ENCODE measurements around the gene DCAF6. TPM values are rescaled to one million over a fixed set of nuclear protein-coding genes. Genes with fewer than 3 reads are reported as not detected.
"Not testable (repeated sequence)": the region's sequence is repeated elsewhere in the genome, so short reads cannot be mapped to it uniquely, and the experiment has no call there.

DCAF6 gene
- 13.6 and 24.0 TPM in 2 replicates for total RNA-seq (2014; rRNA removed; shearing (Covaris generic))

- H3K36me3 ChIP-seq: 0 out of 2 replicates have a peak, but pooled peaks cover 4% of the 10 kb centered on the region
- peak within 1 kb of the TSS; percentile 65 for H3K4me3 ChIP-seq
- H3K4me1 ChIP-seq (replicated peaks): peaks cover 17% of the 10 kb centered on the region; the same call in 1 of the 2 replicates
- H3K27me3 ChIP-seq (replicated peaks): no peaks in the 10 kb centered on the region
- H3K27ac ChIP-seq: peak within 1 kb of the TSS; percentile 90
- peak; percentile 97 to 99 for DNase-seq (ENCODE audit: low read depth in 1 of 2, low spot score in 2 of 2)
- no peaks in the 10 kb centered on the region for H3K9me3 ChIP-seq (replicated peaks)
Observed at GRCh38 chr1:167936068-167936929, at the start of gene DCAF6. TSS of gene DCAF6 (plus strand) at chr1:167936683. CDS start at chr1:167936912, 229 bp downstream.

GRCh38 chr1:167887187-167887586 is 49.3 kb upstream of the DCAF6 start:
- H3K9me3 ChIP-seq (replicated peaks); H3K27ac ChIP-seq; H3K4me3 ChIP-seq; H3K4me1 ChIP-seq (replicated peaks); DNase-seq (ENCODE audit: low read depth in 1 of 2, low spot score in 2 of 2); H3K27me3 ChIP-seq (replicated peaks); H3K36me3 ChIP-seq: not testable (repeated sequence)

GRCh38 chr1:167890400-167890799 is 46.1 kb upstream of the DCAF6 start:
- DNase-seq (ENCODE audit: low read depth in 1 of 2, low spot score in 2 of 2): no peak
- Histone ChIP-seq H3K4me3 (no peak overlapping the region), H3K27ac (no peak overlapping the region), H3K36me3 (no peaks in the 10 kb centered on the region), H3K4me1 (replicated peaks) (no peaks in the 10 kb centered on the region), H3K27me3 (replicated peaks) (no peaks in the 10 kb centered on the region), H3K9me3 (replicated peaks) (no peaks in the 10 kb centered on the region)

GRCh38 chr1:167893798-167894197 is 42.7 kb upstream of the DCAF6 start:
- Histone ChIP-seq H3K9me3 (replicated peaks) (no peaks in the 10 kb centered on the region), H3K4me1 (replicated peaks) (no peaks in the 10 kb centered on the region), H3K27me3 (replicated peaks) (no peaks in the 10 kb centered on the region), H3K36me3 (no peaks in the 10 kb centered on the region), H3K27ac (no peak overlapping the region), H3K4me3 (no peak overlapping the region)
- no peak for DNase-seq (ENCODE audit: low read depth in 1 of 2, low spot score in 2 of 2)

- H3K27ac ChIP-seq: no peak overlapping the region
- H3K36me3 ChIP-seq: no peaks in the 10 kb centered on the region
- H3K27me3 ChIP-seq (replicated peaks): no peaks in the 10 kb centered on the region
Observed at GRCh38 chr1:167898578-167899222, 37.8 kb upstream of the DCAF6 start.

GRCh38 chr1:167899253-167899681 is 37.2 kb upstream of the DCAF6 start:
- Histone ChIP-seq H3K4me3 (no peak overlapping the region), H3K4me1 (replicated peaks) (peaks cover 2% of the 10 kb centered on the region), H3K27ac (no peak overlapping the region), H3K36me3 (no peaks in the 10 kb centered on the region), H3K27me3 (replicated peaks) (no peaks in the 10 kb centered on the region), H3K9me3 (replicated peaks) (no peaks in the 10 kb centered on the region)
- DNase-seq (ENCODE audit: low read depth in 1 of 2, low spot score in 2 of 2): no peak

More at GRCh38 chr1:167898578-167899222, 37.8 kb upstream of the DCAF6 start:
- no peak for DNase-seq (ENCODE audit: low read depth in 1 of 2, low spot score in 2 of 2)
- H3K4me3 ChIP-seq: no peak overlapping the region
- no peaks in the 10 kb centered on the region for H3K4me1 ChIP-seq (replicated peaks)
- no peaks in the 10 kb centered on the region for H3K9me3 ChIP-seq (replicated peaks)

GRCh38 chr1:167900907-167901306 is 35.6 kb upstream of the DCAF6 start:
- Histone ChIP-seq H3K27me3 (replicated peaks) (no peaks in the 10 kb centered on the region), H3K27ac (no peak overlapping the region), H3K4me3 (no peak overlapping the region), H3K36me3 (no peaks in the 10 kb centered on the region), H3K9me3 (replicated peaks) (no peaks in the 10 kb centered on the region), H3K4me1 (replicated peaks) (peaks cover 16% of the 10 kb centered on the region)
- no peak for DNase-seq (ENCODE audit: low read depth in 1 of 2, low spot score in 2 of 2)

GRCh38 chr1:167904652-167905130 is 31.8 kb upstream of the DCAF6 start:
- Histone ChIP-seq H3K9me3 (replicated peaks) (no peaks in the 10 kb centered on the region; the same call in 1 of the 2 replicates), H3K4me1 (replicated peaks) (peaks cover 16% of the 10 kb centered on the region), H3K27me3 (replicated peaks) (no peaks in the 10 kb centered on the region), H3K27ac (peak overlapping the region; percentile 16; the same call in 1 of the 2 replicates), H3K4me3 (no peak overlapping the region), H3K36me3 (no peaks in the 10 kb centered on the region)
- peak; percentile 78 to 82 for DNase-seq (ENCODE audit: low read depth in 1 of 2, low spot score in 2 of 2)

GRCh38 chr1:167905182-167905581 is 31.3 kb upstream of the DCAF6 start:
- Histone ChIP-seq H3K27me3 (replicated peaks) (no peaks in the 10 kb centered on the region), H3K36me3 (no peaks in the 10 kb centered on the region), H3K27ac (peak overlapping the region; percentile 16; the same call in 1 of the 2 replicates), H3K4me1 (replicated peaks) (peaks cover 16% of the 10 kb centered on the region), H3K4me3 (no peak overlapping the region), H3K9me3 (replicated peaks) (no peaks in the 10 kb centered on the region; the same call in 1 of the 2 replicates)
- DNase-seq (ENCODE audit: low read depth in 1 of 2, low spot score in 2 of 2): no peak

- Histone ChIP-seq H3K9me3 (replicated peaks) (no peaks in the 10 kb centered on the region; the same call in 1 of the 2 replicates), H3K4me1 (replicated peaks) (peaks cover 16% of the 10 kb centered on the region), H3K27ac (no peak overlapping the region), H3K4me3 (no peak overlapping the region), H3K36me3 (no peaks in the 10 kb centered on the region), H3K27me3 (replicated peaks) (no peaks in the 10 kb centered on the region)
- no peak for DNase-seq (ENCODE audit: low read depth in 1 of 2, low spot score in 2 of 2)
Observed at GRCh38 chr1:167905671-167906070, 30.8 kb upstream of the DCAF6 start.

GRCh38 chr1:167909691-167910180 is 26.7 kb upstream of the DCAF6 start:
- Histone ChIP-seq H3K27me3 (replicated peaks) (no peaks in the 10 kb centered on the region), H3K36me3 (no peaks in the 10 kb centered on the region), H3K9me3 (replicated peaks) (no peaks in the 10 kb centered on the region; the same call in 1 of the 2 replicates), H3K4me1 (replicated peaks) (peaks cover 9% of the 10 kb centered on the region), H3K27ac (no peak overlapping the region), H3K4me3 (no peak overlapping the region)
- no peak for DNase-seq (ENCODE audit: low read depth in 1 of 2, low spot score in 2 of 2)

- H3K27me3 ChIP-seq (replicated peaks): no peaks in the 10 kb centered on the region
- no peak overlapping the region for H3K4me3 ChIP-seq
- no peak for DNase-seq (ENCODE audit: low read depth in 1 of 2, low spot score in 2 of 2)
Observed at GRCh38 chr1:167910530-167910929, 26.0 kb upstream of the DCAF6 start.

GRCh38 chr1:167911413-167911812 is 25.1 kb upstream of the DCAF6 start:
- Histone ChIP-seq H3K36me3 (no peaks in the 10 kb centered on the region), H3K4me1 (replicated peaks) (no peaks in the 10 kb centered on the region), H3K27ac (no peak overlapping the region), H3K4me3 (no peak overlapping the region), H3K9me3 (replicated peaks) (no peaks in the 10 kb centered on the region; the same call in 1 of the 2 replicates), H3K27me3 (replicated peaks) (no peaks in the 10 kb centered on the region)
- no peak for DNase-seq (ENCODE audit: low read depth in 1 of 2, low spot score in 2 of 2)

More at GRCh38 chr1:167910530-167910929, 26.0 kb upstream of the DCAF6 start:
- H3K4me1 ChIP-seq (replicated peaks): peaks cover 1% of the 10 kb centered on the region; the same call in 1 of the 2 replicates
- H3K9me3 ChIP-seq (replicated peaks): no peaks in the 10 kb centered on the region; the same call in 1 of the 2 replicates
- no peak overlapping the region for H3K27ac ChIP-seq
- H3K36me3 ChIP-seq: no peaks in the 10 kb centered on the region

Measured in SJSA1 (cell line).